Measurements from ENCODE around the gene ANKDD1A.

DNA sequence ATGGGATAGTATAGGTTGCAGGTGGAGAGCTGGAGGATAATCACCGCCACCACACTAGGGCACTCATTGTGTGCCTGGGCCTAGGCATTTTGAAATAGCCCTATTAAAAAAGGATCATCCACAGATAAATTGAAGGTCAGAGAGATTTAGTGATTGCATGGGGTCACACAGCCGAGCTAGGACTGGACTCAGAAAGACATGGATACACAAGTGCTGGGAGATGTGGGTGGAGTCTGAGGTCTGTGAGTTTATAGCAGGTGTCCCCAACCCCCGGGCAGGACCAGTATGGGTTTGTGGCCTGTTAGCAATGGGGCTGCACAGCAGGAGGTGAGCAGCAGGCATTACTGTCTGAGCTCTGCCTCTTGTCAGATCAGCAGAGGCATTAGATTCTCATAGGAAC is 5.3 kb upstream of the ANKDD1A start:
- TF ChIP-seq, protein P1, sequence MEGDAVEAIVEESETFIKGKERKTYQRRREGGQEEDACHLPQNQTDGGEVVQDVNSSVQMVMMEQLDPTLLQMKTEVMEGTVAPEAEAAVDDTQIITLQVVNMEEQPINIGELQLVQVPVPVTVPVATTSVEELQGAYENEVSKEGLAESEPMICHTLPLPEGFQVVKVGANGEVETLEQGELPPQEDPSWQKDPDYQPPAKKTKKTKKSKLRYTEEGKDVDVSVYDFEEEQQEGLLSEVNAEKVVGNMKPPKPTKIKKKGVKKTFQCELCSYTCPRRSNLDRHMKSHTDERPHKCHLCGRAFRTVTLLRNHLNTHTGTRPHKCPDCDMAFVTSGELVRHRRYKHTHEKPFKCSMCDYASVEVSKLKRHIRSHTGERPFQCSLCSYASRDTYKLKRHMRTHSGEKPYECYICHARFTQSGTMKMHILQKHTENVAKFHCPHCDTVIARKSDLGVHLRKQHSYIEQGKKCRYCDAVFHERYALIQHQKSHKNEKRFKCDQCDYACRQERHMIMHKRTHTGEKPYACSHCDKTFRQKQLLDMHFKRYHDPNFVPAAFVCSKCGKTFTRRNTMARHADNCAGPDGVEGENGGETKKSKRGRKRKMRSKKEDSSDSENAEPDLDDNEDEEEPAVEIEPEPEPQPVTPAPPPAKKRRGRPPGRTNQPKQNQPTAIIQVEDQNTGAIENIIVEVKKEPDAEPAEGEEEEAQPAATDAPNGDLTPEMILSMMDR (conservative IDR thresholded peaks at IDR 0.05): no peak
- no peak for TF ChIP-seq ZFX (IDR thresholded peaks at IDR 0.05)

Data from C4-2B (cell line).